NCI-H69 (cell line): ENCODE measurements around the gene APP.
A peak's percentile ranks its signal among the peaks of the same experiment; 100 is the strongest.

Experiments used
- DNase-seq: peaks from one replicate; lab custom pipeline; 2025; lab: John Stamatoyannopoulos, UW

Gene APP

GRCh38 chr21:26060335-26061115, 110.0 kb downstream of the APP start:
- DNase-seq: no peak

GRCh38 chr21:26057477-26058170, 112.9 kb downstream of the APP start:
- no peak for DNase-seq

GRCh38 chr21:26055841-26056264, 114.7 kb downstream of the APP start:
- DNase-seq: no peak

GRCh38 chr21:26055010-26055409, 115.6 kb downstream of the APP start:
- DNase-seq: peak; percentile 75

GRCh38 chr21:26052057-26052456, 118.5 kb downstream of the APP start:
- DNase-seq: no peak

GRCh38 chr21:26050857-26051256, 119.7 kb downstream of the APP start:
- DNase-seq: no peak

GRCh38 chr21:26049803-26050202, 120.8 kb downstream of the APP start:
- DNase-seq: no peak

- no peak for DNase-seq
Observed at GRCh38 chr21:26047279-26047967, 123.1 kb downstream of the APP start.

- no peak for DNase-seq
Observed at GRCh38 chr21:26043891-26044290, 126.7 kb downstream of the APP start.

- DNase-seq: no peak
Observed at GRCh38 chr21:26042181-26042876, 128.2 kb downstream of the APP start.

GRCh38 chr21:26041431-26042180, 129.0 kb downstream of the APP start:
- DNase-seq: peak; percentile 61

- DNase-seq: no peak
Observed at GRCh38 chr21:26036916-26037315, 133.7 kb downstream of the APP start.

GRCh38 chr21:26032263-26032662, 138.3 kb downstream of the APP start:
- no peak for DNase-seq

- DNase-seq: no peak
Observed at GRCh38 chr21:26028183-26028582, 142.4 kb downstream of the APP start.

GRCh38 chr21:26027696-26028095, 142.9 kb downstream of the APP start:
- no peak for DNase-seq

GRCh38 chr21:26025536-26026512, 144.7 kb downstream of the APP start:
- no peak for DNase-seq

GRCh38 chr21:26023406-26023805, 147.2 kb downstream of the APP start:
- DNase-seq: peak; percentile 73

- DNase-seq: peak; percentile 28
Observed at GRCh38 chr21:26022598-26023337, 147.8 kb downstream of the APP start.

GRCh38 chr21:26020510-26020909, 150.1 kb downstream of the APP start:
- DNase-seq: no peak

- no peak for DNase-seq
Observed at GRCh38 chr21:26020081-26020480, 150.5 kb downstream of the APP start.
